ENCODE measurements around the gene EPN2. TPM values are rescaled to one million over a fixed set of nuclear protein-coding genes. Genes with fewer than 3 reads are reported as not detected.

Gene EPN2
- total and polyA plus RNA-seq, 2 experiments from 2014 or later = 34.0 to 149 TPM

DNA sequence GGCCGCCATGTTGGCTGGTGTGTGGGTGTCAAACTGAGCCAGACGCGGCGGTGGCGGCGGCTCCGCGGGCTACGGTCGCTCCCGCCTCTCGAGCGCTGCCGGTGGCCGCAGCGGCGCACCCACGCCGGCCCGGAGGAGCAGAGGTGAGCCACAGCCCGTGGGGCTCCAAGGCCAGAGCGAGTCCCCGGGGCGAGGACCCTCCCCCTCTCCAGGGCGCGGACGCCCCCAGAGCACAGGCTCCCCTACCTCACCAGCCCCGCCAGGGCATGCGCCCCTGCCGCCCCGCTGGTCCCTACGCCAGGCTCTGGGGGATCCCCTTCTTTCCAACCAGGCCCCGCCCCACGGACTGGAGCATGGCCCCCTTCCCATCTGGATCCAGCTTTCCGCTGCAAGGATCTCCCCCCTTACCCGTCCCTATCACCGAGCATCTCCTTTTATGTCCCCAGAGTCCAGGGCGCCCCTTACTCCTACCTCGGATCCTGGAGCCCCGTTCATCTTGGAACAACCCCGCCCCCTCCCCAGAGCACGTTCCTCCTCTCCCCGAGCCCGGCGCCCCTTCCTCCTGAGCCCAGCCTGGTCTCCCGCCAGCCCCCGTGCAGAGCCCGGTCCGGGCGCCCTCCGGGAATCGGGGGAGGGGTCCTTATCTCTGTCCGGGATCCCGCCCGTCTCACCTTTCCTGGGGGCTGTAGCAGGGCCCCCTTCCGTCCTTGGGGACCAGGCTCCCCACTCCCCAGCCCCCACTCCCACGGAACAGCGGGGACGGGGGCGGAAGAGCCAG is 412 bp downstream of the EPN2 start:
- H3K4me3 ChIP-seq = peak overlapping the region; percentile 97
- DNase-seq (ENCODE audit: low spot score) = peak; percentile 85
- H3K9me3 Mint-ChIP-seq = no peaks in the 10 kb centered on the region
- H3K4me3 Mint-ChIP-seq = peak overlapping the region; percentile 95
- H2AFZ ChIP-seq = 0 out of 2 replicates have a peak overlapping the region, but pooled peaks have one; percentile 76
- H3K9me2 ChIP-seq (ENCODE audit: insufficient read depth) = no peaks in the 10 kb centered on the region
- H3K4me1 Mint-ChIP-seq = peaks cover 19% of the 10 kb centered on the region
- H4K20me1 ChIP-seq (replicated peaks; ENCODE audit: insufficient read depth) = peaks cover 29% of the 10 kb centered on the region
- no peaks in the 10 kb centered on the region; the same call in 1 of the 2 replicates for H3F3A ChIP-seq (replicated peaks; ENCODE audit: low read depth)
- peak; percentile 75 for ATAC-seq
- peaks cover 48% of the 10 kb centered on the region for H3K79me2 ChIP-seq (replicated peaks; ENCODE audit: insufficient read depth)
- H3K27me3 ChIP-seq (ENCODE audit: insufficient read depth) = no peaks in the 10 kb centered on the region
- no peak for TF ChIP-seq JUNB (IDR thresholded peaks at IDR 0.05; ENCODE audit: unreplicated experiment)
- TF ChIP-seq ZNF114 (CRISPR knock-in tag; IDR thresholded peaks at IDR 0.05) = no peak
- TF ChIP-seq, protein P1, sequence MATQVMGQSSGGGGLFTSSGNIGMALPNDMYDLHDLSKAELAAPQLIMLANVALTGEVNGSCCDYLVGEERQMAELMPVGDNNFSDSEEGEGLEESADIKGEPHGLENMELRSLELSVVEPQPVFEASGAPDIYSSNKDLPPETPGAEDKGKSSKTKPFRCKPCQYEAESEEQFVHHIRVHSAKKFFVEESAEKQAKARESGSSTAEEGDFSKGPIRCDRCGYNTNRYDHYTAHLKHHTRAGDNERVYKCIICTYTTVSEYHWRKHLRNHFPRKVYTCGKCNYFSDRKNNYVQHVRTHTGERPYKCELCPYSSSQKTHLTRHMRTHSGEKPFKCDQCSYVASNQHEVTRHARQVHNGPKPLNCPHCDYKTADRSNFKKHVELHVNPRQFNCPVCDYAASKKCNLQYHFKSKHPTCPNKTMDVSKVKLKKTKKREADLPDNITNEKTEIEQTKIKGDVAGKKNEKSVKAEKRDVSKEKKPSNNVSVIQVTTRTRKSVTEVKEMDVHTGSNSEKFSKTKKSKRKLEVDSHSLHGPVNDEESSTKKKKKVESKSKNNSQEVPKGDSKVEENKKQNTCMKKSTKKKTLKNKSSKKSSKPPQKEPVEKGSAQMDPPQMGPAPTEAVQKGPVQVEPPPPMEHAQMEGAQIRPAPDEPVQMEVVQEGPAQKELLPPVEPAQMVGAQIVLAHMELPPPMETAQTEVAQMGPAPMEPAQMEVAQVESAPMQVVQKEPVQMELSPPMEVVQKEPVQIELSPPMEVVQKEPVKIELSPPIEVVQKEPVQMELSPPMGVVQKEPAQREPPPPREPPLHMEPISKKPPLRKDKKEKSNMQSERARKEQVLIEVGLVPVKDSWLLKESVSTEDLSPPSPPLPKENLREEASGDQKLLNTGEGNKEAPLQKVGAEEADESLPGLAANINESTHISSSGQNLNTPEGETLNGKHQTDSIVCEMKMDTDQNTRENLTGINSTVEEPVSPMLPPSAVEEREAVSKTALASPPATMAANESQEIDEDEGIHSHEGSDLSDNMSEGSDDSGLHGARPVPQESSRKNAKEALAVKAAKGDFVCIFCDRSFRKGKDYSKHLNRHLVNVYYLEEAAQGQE (IDR thresholded peaks at IDR 0.05; ENCODE audit: unreplicated experiment) = no peak
- no peak for TF ChIP-seq POLR2AphosphoS5 (IDR thresholded peaks at IDR 0.05; ENCODE audit: low read depth)
- H3K27me3 Mint-ChIP-seq (ENCODE audit: insufficient read depth, low read depth, poor library complexity) = peaks cover 6% of the 10 kb centered on the region
- H3K4me2 ChIP-seq = peak overlapping the region; percentile 98
- peak overlapping the region; percentile 72 for H3K27ac ChIP-seq (ENCODE audit: low read depth)
- peaks cover 7% of the 10 kb centered on the region; the same call in 2 of the 3 replicates for H3K36me3 Mint-ChIP-seq (ENCODE audit: low read depth)
- H3K36me3 ChIP-seq (ENCODE audit: insufficient read depth) = no peaks in the 10 kb centered on the region
- peaks cover 22% of the 10 kb centered on the region for H3K4me1 ChIP-seq (ENCODE audit: insufficient read depth)
- no peak overlapping the region for H3K27ac Mint-ChIP-seq

DNA sequence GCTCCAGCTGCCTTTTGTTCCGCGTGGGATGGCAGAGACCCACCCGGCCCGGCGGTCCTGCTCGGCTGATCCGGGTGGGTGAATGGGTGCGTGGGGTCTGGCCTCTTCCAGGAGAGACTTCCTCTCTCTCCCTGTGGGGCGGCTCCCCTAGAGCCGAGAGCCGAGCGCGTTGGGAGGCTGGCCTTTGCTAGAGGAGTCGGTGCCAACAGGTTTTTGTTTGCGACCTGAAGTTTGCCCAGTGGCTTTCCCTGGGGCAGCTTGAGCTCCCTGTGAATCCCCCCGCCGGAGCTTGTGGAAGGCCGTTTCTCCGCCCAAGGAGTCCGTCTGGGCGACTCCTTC is 970 bp downstream of the EPN2 start:
- Histone ChIP-seq H3K27ac (ENCODE audit: low read depth) (peak overlapping the region; percentile 72), H3K4me1 (ENCODE audit: insufficient read depth) (peaks cover 25% of the 10 kb centered on the region), H3K4me2 (peak overlapping the region; percentile 98), H4K20me1 (replicated peaks; ENCODE audit: insufficient read depth) (peaks cover 33% of the 10 kb centered on the region), H3F3A (replicated peaks; ENCODE audit: low read depth) (no peaks in the 10 kb centered on the region; the same call in 1 of the 2 replicates), H3K9me2 (ENCODE audit: insufficient read depth) (no peaks in the 10 kb centered on the region), H2AFZ (0 out of 2 replicates have a peak overlapping the region, but pooled peaks have one; percentile 76), H3K27me3 (ENCODE audit: insufficient read depth) (no peaks in the 10 kb centered on the region), H3K36me3 (ENCODE audit: insufficient read depth) (no peaks in the 10 kb centered on the region), H3K4me3 (peak overlapping the region; percentile 97), H3K79me2 (replicated peaks; ENCODE audit: insufficient read depth) (peaks cover 53% of the 10 kb centered on the region)
- Mint-ChIP-seq H3K36me3 (ENCODE audit: low read depth) (peaks cover 7% of the 10 kb centered on the region; the same call in 2 of the 3 replicates), H3K27me3 (ENCODE audit: insufficient read depth, low read depth, poor library complexity) (peaks cover 8% of the 10 kb centered on the region), H3K9me3 (no peaks in the 10 kb centered on the region), H3K4me1 (peaks cover 23% of the 10 kb centered on the region), H3K4me3 (peak overlapping the region; percentile 95), H3K27ac (peak overlapping the region; percentile 52; the same call in 1 of the 2 replicates)
- ATAC-seq = peak; percentile 27
- DNase-seq (ENCODE audit: low spot score) = peak; percentile 73
- TF ChIP-seq POLR2AphosphoS5 (IDR thresholded peaks at IDR 0.05; ENCODE audit: low read depth) (no peak), EZH2phosphoT487 (IDR thresholded peaks at IDR 0.05; ENCODE audit: unreplicated experiment) (no peak), EZH2 (IDR thresholded peaks at IDR 0.05; ENCODE audit: low read depth, unreplicated experiment) (no peak), JUNB (IDR thresholded peaks at IDR 0.05; ENCODE audit: unreplicated experiment) (no peak), ZNF114 (CRISPR knock-in tag; IDR thresholded peaks at IDR 0.05) (no peak), CREB1 (CRISPR knock-in tag; IDR thresholded peaks at IDR 0.05; ENCODE audit: low read depth) (no peak)
- TF ChIP-seq, protein P2, sequence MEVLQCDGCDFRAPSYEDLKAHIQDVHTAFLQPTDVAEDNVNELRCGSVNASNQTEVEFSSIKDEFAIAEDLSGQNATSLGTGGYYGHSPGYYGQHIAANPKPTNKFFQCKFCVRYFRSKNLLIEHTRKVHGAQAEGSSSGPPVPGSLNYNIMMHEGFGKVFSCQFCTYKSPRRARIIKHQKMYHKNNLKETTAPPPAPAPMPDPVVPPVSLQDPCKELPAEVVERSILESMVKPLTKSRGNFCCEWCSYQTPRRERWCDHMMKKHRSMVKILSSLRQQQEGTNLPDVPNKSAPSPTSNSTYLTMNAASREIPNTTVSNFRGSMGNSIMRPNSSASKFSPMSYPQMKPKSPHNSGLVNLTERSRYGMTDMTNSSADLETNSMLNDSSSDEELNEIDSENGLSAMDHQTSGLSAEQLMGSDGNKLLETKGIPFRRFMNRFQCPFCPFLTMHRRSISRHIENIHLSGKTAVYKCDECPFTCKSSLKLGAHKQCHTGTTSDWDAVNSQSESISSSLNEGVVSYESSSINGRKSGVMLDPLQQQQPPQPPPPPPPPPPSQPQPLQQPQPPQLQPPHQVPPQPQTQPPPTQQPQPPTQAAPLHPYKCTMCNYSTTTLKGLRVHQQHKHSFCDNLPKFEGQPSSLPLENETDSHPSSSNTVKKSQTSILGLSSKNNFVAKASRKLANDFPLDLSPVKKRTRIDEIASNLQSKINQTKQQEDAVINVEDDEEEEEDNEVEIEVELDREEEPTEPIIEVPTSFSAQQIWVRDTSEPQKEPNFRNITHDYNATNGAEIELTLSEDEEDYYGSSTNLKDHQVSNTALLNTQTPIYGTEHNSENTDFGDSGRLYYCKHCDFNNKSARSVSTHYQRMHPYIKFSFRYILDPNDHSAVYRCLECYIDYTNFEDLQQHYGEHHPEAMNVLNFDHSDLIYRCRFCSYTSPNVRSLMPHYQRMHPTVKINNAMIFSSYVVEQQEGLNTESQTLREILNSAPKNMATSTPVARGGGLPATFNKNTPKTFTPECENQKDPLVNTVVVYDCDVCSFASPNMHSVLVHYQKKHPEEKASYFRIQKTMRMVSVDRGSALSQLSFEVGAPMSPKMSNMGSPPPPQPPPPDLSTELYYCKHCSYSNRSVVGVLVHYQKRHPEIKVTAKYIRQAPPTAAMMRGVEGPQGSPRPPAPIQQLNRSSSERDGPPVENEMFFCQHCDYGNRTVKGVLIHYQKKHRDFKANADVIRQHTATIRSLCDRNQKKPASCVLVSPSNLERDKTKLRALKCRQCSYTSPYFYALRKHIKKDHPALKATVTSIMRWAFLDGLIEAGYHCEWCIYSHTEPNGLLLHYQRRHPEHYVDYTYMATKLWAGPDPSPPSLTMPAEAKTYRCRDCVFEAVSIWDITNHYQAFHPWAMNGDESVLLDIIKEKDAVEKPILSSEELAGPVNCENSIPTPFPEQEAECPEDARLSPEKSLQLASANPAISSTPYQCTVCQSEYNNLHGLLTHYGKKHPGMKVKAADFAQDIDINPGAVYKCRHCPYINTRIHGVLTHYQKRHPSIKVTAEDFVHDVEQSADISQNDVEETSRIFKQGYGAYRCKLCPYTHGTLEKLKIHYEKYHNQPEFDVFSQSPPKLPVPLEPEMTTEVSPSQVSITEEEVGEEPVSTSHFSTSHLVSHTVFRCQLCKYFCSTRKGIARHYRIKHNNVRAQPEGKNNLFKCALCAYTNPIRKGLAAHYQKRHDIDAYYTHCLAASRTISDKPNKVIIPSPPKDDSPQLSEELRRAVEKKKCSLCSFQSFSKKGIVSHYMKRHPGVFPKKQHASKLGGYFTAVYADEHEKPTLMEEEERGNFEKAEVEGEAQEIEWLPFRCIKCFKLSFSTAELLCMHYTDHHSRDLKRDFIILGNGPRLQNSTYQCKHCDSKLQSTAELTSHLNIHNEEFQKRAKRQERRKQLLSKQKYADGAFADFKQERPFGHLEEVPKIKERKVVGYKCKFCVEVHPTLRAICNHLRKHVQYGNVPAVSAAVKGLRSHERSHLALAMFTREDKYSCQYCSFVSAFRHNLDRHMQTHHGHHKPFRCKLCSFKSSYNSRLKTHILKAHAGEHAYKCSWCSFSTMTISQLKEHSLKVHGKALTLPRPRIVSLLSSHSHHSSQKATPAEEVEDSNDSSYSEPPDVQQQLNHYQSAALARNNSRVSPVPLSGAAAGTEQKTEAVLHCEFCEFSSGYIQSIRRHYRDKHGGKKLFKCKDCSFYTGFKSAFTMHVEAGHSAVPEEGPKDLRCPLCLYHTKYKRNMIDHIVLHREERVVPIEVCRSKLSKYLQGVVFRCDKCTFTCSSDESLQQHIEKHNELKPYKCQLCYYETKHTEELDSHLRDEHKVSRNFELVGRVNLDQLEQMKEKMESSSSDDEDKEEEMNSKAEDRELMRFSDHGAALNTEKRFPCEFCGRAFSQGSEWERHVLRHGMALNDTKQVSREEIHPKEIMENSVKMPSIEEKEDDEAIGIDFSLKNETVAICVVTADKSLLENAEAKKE (CRISPR knock-in tag; IDR thresholded peaks at IDR 0.05) = no peak
